Neural progenitor cell (in vitro differentiated cells): Measurements from ENCODE around the gene TRAF7.

Source experiments
- CTCF ChIP-seq: fragments of 200-600 bp; sonication (generic); IDR thresholded peaks from 2 replicates; pipeline ENCODE4 v1.5.1; 2017; ENCODE audit warnings: antibody characterized with exemption, mild to moderate bottlenecking
- EZH2phosphoT487 ChIP-seq: fragments of 200-600 bp; sonication (generic); IDR thresholded peaks from 2 replicates; pipeline ENCODE4 v1.6.1; 2017; ENCODE audit warnings: antibody characterized with exemption

GRCh38 chr16:2177561-2177960, 22.0 kb downstream of the TRAF7 start:
- TF ChIP-seq CTCF = no peak
- TF ChIP-seq EZH2phosphoT487 = no peak
